ENCODE measurements around the gene UBALD2. TPM values are rescaled to one million over a fixed set of nuclear protein-coding genes. Genes with fewer than 3 reads are reported as not detected.
A peak's percentile ranks its signal among the peaks of the same experiment; 100 is the strongest.

Gene UBALD2
- total and polyA plus RNA-seq, 2 of the 13 experiments (the other 11 are each of a cell fraction or from before 2014, with no cell fraction given) = 3.3 to 89.7 TPM

- no peak for TF ChIP-seq KDM5A (IDR thresholded peaks at IDR 0.05; ENCODE audit: borderline replicate concordance, low read length)
- no peak for TF ChIP-seq ELK4 (CRISPR knock-in tag; IDR thresholded peaks at IDR 0.05; ENCODE audit: borderline replicate concordance)
- TF ChIP-seq XRCC5 (optimal IDR thresholded peaks at IDR 0.05; ENCODE audit: low read length) = peak; percentile 63
- TF ChIP-seq, protein P1, sequence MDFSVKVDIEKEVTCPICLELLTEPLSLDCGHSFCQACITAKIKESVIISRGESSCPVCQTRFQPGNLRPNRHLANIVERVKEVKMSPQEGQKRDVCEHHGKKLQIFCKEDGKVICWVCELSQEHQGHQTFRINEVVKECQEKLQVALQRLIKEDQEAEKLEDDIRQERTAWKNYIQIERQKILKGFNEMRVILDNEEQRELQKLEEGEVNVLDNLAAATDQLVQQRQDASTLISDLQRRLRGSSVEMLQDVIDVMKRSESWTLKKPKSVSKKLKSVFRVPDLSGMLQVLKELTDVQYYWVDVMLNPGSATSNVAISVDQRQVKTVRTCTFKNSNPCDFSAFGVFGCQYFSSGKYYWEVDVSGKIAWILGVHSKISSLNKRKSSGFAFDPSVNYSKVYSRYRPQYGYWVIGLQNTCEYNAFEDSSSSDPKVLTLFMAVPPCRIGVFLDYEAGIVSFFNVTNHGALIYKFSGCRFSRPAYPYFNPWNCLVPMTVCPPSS (IDR thresholded peaks at IDR 0.05) = no peak
- peak; percentile 89 for TF ChIP-seq BORCS8-MEF2B (CRISPR knock-in tag; IDR thresholded peaks at IDR 0.05)
- peak; percentile 68 for TF ChIP-seq SKI (IDR thresholded peaks at IDR 0.05; ENCODE audit: partially characterized antibody)
- peak; percentile 60 for TF ChIP-seq SIN3B (IDR thresholded peaks at IDR 0.05; ENCODE audit: low read length)
- TF ChIP-seq ZNF737 (CRISPR knock-in tag; IDR thresholded peaks at IDR 0.05; ENCODE audit: borderline replicate concordance) = no peak
- 0 out of 2 replicates have a peak, but pooled peaks have one; percentile 37 for TF ChIP-seq HIVEP1 (CRISPR knock-in tag; IDR thresholded peaks at IDR 0.05)
- 0 out of 2 replicates have a peak, but pooled peaks have one; percentile 24 for TF ChIP-seq ARID2 (CRISPR knock-in tag; IDR thresholded peaks at IDR 0.05; ENCODE audit: borderline replicate concordance)
- no peak for TF ChIP-seq IKZF1 (IDR thresholded peaks at IDR 0.05)
- TF ChIP-seq ZNF263 (CRISPR knock-in tag; IDR thresholded peaks at IDR 0.05) = no peak
- no peak for TF ChIP-seq ZNF224 (CRISPR knock-in tag; IDR thresholded peaks at IDR 0.05)
- peak; percentile 95; the same call in 1 of the 2 replicates for TF ChIP-seq SIN3A (IDR thresholded peaks at IDR 0.05; ENCODE audit: borderline replicate concordance, low read depth, low read length)
- no peak for TF ChIP-seq NFRKB (IDR thresholded peaks at IDR 0.05)
- TF ChIP-seq ZNF230 (CRISPR knock-in tag; IDR thresholded peaks at IDR 0.05) = no peak; the same call in 1 of the 2 replicates
- TF ChIP-seq, protein P2, sequence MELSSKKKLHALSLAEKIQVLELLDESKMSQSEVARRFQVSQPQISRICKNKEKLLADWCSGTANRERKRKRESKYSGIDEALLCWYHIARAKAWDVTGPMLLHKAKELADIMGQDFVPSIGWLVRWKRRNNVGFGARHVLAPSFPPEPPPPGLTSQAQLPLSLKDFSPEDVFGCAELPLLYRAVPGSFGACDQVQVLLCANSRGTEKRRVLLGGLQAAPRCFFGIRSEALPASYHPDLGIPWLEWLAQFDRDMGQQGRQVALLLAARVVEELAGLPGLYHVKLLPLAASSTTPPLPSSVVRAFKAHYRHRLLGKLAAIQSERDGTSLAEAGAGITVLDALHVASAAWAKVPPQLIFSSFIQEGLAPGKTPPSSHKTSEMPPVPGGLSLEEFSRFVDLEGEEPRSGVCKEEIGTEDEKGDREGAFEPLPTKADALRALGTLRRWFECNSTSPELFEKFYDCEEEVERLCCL (CRISPR knock-in tag; IDR thresholded peaks at IDR 0.05; ENCODE audit: borderline replicate concordance) = no peak
- TF ChIP-seq ZNF772 (CRISPR knock-in tag; IDR thresholded peaks at IDR 0.05) = peak; percentile 24; the same call in 1 of the 2 replicates
- peak; percentile 54 for TF ChIP-seq MED8 (CRISPR knock-in tag; IDR thresholded peaks at IDR 0.05; ENCODE audit: insufficient replicate concordance)
- peak; percentile 85 for TF ChIP-seq DR1 (CRISPR knock-in tag; IDR thresholded peaks at IDR 0.05)
- TF ChIP-seq SP5 (CRISPR knock-in tag; IDR thresholded peaks at IDR 0.05; ENCODE audit: borderline replicate concordance, low read depth) = peak; percentile 64; the same call in 1 of the 2 replicates
- peak; percentile 66; the same call in 1 of the 2 replicates for TF ChIP-seq HNRNPUL1 (IDR thresholded peaks at IDR 0.05; ENCODE audit: low read depth, low read length)
- TF ChIP-seq PHF21A (CRISPR knock-in tag; IDR thresholded peaks at IDR 0.05) = peak; percentile 97
- 0 out of 2 replicates have a peak, but pooled peaks have one; percentile 12 for TF ChIP-seq JUND (CRISPR knock-in tag; IDR thresholded peaks at IDR 0.05)
- TF ChIP-seq NFKBIZ (CRISPR knock-in tag; IDR thresholded peaks at IDR 0.05) = no peak
- no peak for TF ChIP-seq ETV5 (CRISPR knock-in tag; IDR thresholded peaks at IDR 0.05; ENCODE audit: borderline replicate concordance)
- no peak for TF ChIP-seq SUZ12 (IDR thresholded peaks at IDR 0.05; ENCODE audit: low read depth, low read length)
These were observed at the start of gene UBALD2 (continued) for GRCh38 chr17:76264755-76265623.

All from HepG2 (cell line).